HL-60 (cell line): ENCODE measurements around the gene MCM6.

Experiments
- GABPA ChIP-seq: IDR thresholded peaks from 2 replicates; pipeline ENCODE4 v1.6.1; 2012; ENCODE audit warnings: low read depth
- POLR2AphosphoS5 ChIP-seq: IDR thresholded peaks from 2 replicates; pipeline ENCODE4 v1.6.1; 2012; ENCODE audit warnings: low read depth
- TF ChIP-seq, protein P1 (sequence below): IDR thresholded peaks from one replicate; pipeline ENCODE4 v1.5.1; 2011; ENCODE audit warnings: low read length, control low read depth, inconsistent platforms; ENCODE audit not compliant: insufficient read depth
- TF ChIP-seq, protein P2 (sequence below): IDR thresholded peaks from 2 replicates; pipeline ENCODE4 v1.6.1; 2012; ENCODE audit warnings: low read depth; ENCODE audit not compliant: insufficient replicate concordance

DNA sequence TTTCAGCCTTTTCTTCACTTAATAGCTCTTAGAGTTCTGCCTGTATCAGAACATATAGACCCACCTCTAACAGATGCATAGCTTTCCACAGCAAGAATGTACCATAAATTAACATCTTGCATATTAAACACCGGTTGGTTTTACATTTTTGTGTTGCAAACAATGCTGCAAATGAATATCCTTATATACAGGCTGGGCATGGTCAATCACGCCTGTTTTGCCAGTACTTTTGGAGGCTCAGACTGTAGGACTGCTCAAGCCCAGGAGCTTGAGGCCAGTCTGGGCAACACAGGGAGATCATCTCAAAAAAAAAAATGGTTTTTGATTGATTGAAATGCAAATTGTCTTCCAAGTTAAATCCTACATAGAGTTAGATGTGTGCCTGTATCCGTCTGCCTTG, 37.7 kb downstream of the MCM6 start:
- TF ChIP-seq, protein P1, sequence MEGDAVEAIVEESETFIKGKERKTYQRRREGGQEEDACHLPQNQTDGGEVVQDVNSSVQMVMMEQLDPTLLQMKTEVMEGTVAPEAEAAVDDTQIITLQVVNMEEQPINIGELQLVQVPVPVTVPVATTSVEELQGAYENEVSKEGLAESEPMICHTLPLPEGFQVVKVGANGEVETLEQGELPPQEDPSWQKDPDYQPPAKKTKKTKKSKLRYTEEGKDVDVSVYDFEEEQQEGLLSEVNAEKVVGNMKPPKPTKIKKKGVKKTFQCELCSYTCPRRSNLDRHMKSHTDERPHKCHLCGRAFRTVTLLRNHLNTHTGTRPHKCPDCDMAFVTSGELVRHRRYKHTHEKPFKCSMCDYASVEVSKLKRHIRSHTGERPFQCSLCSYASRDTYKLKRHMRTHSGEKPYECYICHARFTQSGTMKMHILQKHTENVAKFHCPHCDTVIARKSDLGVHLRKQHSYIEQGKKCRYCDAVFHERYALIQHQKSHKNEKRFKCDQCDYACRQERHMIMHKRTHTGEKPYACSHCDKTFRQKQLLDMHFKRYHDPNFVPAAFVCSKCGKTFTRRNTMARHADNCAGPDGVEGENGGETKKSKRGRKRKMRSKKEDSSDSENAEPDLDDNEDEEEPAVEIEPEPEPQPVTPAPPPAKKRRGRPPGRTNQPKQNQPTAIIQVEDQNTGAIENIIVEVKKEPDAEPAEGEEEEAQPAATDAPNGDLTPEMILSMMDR, result no peak
- TF ChIP-seq POLR2AphosphoS5 (peak; percentile 15; the same call in 1 of the 2 replicates), GABPA (no peak)
- TF ChIP-seq, protein P2, sequence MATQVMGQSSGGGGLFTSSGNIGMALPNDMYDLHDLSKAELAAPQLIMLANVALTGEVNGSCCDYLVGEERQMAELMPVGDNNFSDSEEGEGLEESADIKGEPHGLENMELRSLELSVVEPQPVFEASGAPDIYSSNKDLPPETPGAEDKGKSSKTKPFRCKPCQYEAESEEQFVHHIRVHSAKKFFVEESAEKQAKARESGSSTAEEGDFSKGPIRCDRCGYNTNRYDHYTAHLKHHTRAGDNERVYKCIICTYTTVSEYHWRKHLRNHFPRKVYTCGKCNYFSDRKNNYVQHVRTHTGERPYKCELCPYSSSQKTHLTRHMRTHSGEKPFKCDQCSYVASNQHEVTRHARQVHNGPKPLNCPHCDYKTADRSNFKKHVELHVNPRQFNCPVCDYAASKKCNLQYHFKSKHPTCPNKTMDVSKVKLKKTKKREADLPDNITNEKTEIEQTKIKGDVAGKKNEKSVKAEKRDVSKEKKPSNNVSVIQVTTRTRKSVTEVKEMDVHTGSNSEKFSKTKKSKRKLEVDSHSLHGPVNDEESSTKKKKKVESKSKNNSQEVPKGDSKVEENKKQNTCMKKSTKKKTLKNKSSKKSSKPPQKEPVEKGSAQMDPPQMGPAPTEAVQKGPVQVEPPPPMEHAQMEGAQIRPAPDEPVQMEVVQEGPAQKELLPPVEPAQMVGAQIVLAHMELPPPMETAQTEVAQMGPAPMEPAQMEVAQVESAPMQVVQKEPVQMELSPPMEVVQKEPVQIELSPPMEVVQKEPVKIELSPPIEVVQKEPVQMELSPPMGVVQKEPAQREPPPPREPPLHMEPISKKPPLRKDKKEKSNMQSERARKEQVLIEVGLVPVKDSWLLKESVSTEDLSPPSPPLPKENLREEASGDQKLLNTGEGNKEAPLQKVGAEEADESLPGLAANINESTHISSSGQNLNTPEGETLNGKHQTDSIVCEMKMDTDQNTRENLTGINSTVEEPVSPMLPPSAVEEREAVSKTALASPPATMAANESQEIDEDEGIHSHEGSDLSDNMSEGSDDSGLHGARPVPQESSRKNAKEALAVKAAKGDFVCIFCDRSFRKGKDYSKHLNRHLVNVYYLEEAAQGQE, result no peak
